Fibroblast of skin of right biceps (primary cell): ENCODE data around the gene SPATA20.

Experiments used
- DNase-seq: peaks from one replicate; pipeline ENCODE4 v3.0.0-alpha.2; 2013

The SPATA20 gene

DNA sequence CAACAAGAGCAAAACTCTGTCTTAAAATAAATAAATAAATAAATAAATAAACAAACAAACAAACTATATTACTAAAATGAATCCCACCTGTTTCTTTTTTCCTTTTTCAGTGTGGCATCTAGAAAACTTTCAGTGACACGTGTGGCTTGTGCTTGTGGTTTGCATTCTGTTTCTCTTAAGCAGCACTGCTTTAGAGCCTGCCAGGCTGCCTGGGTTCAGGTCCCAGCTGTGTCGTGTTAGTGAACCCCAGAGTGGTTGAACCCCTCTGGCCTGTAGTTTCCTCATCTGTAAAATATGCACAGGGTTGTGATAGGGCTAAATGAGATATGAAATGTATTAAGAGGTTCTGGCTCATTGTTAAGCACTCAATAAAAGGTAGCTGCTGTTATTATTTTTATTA is 26.5 kb upstream of the SPATA20 start:
- no peak for DNase-seq

DNA sequence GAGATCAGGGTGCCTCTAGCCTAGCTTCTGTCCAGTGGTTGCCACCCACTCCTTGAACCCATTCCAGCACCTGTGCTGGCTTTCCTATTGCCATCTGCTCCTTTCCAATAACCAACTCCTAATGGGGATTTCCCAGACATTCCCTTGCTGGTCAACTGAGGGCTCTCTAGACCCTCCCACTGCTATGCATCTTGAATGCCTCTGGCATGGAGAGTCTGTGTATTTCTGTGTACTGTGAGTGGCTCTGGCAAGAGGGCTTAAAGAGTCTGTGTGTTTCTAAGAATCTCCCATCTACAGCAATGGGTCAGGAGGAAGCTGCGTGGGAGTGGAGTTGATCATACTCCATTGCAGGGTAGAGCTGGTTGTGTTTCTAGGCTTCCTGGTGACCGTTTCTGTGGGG is 25.5 kb upstream of the SPATA20 start:
- no peak for DNase-seq

DNA sequence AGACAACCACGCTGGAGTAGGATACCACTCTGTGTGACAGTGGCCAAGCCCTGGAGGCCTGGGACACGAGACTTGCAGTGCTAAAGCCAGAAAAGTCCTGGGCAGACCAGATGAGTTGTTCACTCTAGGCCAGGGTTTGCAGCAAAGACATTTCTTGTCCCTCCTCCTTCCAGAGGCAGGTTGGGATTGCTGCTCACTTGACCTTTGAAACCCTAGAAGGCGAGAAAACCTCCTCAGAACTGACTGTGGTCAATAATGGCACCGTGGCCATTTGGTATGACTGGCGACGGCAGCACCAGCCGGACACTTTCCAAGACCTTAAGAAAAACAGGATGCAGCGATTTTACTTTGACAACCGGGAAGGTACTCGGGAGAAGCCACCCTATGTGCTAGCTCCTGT is 24.2 kb upstream of the SPATA20 start:
- no peak for DNase-seq

DNA sequence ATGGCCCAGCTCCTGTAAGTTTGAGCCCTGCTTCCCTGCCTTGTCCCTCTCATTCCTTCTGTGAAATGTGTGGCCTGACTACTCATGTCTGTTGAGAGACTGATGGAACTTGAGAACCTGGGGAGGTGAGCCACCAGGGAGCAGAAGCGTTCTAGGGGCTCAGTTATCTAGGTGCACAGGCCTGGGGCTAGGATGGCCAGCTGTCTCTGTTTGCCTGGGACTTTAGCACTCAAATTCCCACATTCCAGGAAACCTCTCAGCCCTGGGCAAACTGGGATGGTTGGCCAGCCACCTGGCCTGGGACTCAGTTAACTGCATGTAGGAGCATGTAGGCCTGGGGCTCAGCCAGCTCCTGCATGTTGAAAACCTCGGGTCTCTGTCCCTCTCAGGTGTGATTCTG is 23.8 kb upstream of the SPATA20 start:
- DNase-seq, result no peak

DNA sequence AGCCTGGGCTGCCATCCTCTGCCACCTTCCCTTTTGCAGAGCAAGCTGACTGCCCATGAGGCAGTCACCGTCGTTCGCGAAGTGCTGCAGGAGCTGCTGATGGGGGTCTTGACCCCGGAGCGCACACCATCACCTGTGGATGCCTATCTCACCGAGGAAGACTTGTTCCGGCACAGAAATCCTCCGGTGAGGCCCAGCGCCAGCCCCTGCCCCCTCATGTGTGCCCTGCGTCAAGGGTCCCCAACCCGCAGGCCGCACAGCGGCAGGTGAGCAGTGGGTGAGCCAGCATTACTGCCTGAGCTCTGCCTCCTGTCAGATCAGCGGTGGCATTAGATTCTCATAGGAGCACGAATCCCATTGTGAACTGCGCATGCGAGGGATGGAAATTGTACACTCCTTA is 22.1 kb upstream of the SPATA20 start:
- DNase-seq, result no peak

DNA sequence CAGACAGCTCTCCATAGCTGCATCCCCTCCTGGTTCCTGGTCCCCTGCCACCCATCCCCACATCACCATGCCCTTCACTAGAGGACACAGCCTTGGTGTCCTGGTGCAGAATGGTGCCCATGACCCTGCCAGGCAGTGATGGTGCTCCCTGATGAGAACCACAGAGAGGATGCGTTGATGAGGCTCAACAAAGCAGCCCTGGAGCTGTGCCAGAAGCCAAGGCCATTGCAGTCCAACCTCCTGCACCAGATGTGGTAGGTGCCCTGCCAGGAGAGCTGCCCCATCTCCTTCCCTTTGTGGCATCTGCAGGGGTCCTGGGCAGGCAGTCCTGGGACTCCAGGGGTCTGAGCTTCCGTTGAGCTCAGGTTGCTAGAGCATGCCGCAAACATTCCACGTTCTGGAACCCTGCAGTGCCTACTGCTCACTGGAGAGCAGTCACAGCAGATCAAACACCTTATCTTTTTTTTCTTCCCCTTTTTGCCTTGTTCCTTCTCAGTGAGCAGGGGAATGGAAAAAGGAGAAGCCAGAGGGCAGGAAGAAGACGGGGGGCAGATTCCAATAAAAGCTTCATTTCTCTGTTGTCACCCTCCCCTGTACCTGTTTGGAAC is 19.7 kb upstream of the SPATA20 start:
- no peak for DNase-seq

DNA sequence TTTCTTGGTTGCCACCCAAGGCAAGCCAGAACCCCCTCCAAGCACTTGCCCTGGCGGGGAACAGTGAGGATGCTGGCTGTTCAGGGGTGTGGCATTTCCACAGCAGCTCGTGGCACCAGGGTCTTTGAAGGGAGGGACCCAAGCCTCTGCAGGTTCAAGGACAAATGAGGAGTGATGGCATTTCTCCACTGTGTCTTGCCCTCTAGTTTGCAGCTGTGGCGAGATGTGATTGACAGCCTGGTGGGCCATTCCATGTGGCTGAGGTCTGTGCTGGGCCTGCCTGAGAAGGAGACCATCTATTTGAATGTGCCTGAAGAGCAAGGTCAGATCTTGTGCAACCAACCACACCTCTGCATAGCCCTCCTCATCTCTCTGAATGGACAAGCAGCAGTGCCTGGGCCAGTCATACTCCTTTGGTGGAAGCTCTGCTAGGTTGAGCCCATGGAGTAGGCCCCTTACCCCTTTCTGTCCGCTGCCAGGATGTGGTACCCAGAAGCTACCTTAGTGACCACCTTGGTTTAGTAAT is 19.0 kb upstream of the SPATA20 start:
- no peak for DNase-seq

DNA sequence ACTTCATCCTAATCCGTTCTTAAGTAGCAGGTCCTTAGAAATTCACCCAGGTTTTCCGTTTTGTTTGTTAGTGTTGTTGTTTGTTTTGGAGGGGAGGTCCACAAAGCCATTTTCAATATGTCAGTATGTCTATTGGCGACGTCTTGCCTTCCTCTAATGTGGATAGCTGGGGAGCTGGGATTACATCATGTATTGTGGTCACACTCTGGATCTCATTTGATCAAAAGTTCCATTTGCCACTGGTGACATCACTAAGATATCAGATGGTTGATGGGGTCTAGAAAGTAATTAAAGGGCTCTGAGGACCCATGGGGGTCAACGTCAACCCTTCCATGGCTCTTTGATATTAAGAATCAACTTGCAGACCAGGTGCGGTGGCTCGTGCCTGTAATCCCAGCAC is 17.1 kb upstream of the SPATA20 start:
- DNase-seq, result no peak

DNA sequence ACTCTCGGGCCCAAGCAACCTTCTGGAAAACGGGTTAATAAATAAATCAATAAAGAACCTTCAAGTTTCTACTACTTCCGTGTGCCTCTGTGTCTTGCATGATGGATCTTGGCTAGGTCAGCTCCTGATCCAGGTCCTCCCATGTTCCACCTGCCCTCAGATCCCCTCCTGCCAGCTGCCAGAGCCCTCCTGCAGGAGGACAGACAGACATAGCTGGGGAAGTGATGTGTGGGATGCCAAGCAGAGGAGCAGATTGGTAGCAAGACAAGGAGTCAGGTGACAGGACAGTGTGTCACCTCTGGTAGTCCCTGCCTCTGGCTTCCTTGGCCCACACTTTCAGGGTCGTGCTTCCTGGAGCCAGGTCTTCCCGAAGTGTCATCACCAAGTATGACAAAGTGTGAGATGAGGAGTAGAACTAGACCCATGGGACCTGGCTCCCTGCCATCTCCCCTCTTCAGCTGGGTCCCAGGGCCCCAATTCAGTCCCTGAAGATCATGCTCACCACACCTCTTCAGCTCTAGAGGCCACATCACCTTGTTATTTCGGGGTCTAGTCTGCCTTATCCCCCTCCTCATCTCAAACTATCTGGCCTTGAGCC is 15.4 kb upstream of the SPATA20 start:
- no peak for DNase-seq

DNA sequence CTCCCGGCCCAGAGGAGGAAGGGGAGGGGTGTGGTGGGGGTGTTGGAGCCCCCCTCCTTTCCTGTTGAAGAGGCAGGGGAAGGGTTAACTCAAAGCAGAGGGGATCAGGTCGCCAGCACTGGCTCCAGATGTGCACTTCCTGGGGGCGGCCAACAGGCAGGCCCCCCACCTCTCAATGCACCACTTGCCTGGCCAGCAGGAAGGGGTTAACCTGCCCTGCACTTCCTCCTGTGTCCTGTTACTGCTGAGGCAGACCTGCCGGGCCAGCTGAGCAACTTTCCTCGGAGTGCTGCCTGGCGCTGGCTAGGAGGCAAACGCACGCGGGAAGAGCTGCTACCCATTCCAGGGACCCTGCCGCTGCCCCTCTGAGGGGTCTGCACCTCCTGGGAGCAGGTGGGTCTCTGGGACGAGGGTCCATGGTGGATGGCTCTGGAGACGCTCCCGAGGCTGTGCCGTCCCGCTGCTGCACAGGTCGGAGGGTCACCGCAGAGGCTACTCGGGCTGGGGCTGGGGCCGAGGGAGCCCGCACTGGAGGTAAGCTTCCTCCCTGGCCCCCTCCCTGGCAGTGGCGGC is 14.4 kb upstream of the SPATA20 start, which contains the start of gene EPN3:
Gene EPN3 (plus strand): TSS at position 284 of the 573 bp plus-strand sequence. CDS start 3,822 bp downstream, outside the sequence.
- DNase-seq, result no peak

DNA sequence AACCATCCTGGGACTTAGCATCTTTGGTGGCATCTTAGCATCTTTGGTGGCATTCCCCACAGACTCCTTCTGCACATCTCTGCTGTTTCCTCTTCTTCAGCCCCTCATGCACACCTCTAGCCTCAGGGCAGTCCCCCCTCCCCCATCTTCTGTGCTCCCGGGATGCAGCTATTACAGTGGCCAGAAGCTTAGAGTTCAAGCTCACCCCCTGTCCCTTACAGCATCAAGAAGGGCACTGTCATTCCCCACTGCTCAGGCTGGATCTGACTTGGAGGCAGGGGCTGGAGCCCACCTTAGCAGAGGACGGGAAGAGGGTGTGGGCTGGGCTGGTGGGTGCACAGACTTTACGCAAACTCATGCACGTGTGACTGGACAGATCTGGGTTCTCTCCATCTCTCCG is 13.8 kb upstream of the SPATA20 start:
- no peak for DNase-seq

DNA sequence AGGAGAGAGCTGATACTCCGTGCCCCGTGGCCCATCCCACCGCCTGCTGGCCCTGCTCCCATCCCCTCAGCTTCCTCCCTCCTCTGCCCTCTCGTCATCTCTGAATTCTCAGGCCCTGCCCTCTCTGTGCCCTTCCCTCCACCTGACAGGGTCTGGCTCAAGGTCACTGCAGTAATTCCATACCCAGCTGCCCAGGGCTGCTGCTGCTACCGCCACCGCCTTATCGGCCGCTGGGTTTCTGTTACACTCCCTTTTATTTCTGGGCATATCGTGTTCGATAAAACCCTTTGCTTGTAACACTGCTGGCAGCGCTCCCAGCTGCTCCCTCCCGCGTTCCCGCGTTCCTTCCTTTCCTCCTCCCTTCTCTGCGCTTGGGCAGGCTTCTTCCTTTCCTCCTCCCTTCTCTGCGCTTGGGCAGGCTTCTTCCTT is 13.2 kb upstream of the SPATA20 start:
- peak; percentile 54 for DNase-seq

DNA sequence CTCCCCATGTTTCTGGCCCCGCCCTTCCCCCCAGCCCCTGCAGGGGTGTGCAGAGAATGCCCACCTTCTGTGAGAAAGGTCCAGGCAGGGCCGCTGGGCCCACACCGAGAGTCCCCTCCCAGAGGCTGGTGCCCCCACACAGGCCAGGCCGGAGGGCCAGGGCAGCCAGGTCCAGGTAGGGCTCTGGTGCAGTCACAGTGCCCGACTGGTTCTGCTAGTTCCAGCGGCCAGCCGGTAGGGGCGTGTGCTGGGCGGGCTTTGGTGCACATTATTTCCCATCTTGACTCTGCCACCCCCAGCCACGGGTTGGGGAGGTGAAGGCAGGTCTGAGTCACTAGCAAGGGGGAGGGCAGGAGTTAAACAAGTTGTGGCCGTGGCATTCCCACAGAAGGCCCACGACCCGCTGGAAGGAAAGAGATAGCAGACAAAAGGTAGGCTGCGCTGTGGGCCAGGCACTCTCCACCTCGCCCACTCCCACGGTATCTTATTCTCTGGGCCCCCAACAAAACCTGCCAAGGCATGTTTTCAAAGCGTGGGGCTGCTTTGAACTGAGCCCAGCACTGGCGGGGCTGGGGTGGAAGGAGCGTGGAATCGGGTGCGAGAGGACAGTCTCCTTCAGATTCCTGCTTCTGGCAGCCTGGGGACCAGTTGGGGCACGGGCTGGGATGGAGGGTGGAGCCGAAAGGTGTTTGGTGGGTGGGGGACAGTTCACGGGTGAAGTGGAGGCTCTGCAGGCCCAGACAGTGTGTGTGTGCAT is 12.6 kb upstream of the SPATA20 start:
- peak; percentile 39 for DNase-seq

DNA sequence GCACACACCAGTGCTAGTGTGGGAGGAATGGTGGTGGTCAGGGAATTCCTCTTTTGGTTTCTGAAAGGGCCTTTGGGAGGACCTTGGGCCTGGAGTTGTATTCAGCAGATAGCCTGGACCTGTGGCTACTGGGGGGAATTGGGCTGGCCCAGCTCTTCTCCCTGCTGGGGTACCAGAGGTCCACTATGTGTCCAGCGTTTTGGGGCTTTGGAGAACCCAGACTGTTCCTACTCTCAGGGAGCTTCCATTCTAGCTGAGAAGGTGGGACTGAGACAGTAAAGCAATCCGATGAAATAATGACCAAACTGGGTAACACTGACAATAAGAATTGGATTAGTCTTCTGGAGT is 12.0 kb upstream of the SPATA20 start:
- no peak for DNase-seq

DNA sequence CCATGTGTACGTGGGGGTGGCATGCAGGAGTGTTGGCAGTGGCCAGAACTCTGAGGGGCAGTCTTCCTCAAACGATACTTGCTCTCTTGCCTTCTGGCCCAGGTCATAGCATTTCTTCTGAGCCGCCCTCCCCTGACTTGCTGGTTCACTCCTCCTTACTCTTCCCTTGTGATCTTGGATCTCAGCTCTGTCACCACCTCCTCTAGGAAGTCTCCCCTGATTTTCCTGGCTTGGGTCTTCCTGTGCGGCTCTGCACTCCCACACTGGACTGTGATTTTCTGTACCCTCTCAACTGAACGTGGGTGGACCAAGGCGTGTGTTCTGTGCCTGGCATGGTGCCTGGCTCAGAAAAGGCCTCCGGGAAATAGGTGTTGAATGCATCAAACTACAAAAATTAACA is 11.6 kb upstream of the SPATA20 start:
- no peak for DNase-seq

DNA sequence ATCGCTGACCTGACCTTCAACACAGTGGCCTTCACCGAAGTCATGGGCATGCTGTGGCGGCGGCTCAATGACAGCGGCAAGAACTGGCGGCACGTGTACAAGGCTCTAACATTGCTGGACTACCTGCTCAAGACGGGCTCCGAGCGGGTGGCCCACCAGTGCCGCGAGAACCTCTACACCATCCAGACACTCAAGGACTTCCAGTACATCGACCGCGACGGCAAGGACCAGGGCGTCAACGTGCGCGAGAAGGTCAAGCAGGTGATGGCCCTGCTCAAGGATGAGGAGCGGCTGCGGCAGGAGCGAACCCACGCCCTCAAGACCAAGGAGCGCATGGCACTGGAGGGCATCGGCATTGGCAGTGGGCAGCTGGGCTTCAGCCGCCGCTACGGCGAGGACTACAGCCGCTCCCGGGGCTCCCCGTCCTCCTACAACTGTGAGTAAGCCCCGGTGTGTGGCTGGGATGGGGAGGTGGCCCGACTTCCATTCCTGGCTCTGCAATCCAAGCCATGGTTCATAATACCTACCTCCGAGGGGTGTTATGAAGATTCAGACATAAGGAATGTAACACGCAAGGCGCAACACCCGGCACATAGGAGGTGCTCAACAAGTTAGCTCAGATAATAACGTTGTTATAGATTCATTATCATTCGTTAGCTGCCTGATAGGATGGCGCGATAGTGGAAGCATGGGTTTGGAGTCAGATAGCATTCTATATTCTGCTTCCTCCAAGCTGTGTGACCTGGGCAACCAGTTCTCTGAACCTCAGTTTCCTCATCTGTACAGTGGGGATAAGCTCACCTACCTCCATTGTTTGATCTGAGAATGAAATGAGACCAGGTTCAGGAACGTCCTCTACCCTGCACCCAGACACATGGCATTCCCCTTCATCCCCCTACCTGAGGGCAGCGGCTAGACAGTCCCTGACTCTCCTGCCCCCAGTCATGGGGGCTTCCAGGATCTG is 10.0 kb upstream of the SPATA20 start:
- DNase-seq, result no peak

DNA sequence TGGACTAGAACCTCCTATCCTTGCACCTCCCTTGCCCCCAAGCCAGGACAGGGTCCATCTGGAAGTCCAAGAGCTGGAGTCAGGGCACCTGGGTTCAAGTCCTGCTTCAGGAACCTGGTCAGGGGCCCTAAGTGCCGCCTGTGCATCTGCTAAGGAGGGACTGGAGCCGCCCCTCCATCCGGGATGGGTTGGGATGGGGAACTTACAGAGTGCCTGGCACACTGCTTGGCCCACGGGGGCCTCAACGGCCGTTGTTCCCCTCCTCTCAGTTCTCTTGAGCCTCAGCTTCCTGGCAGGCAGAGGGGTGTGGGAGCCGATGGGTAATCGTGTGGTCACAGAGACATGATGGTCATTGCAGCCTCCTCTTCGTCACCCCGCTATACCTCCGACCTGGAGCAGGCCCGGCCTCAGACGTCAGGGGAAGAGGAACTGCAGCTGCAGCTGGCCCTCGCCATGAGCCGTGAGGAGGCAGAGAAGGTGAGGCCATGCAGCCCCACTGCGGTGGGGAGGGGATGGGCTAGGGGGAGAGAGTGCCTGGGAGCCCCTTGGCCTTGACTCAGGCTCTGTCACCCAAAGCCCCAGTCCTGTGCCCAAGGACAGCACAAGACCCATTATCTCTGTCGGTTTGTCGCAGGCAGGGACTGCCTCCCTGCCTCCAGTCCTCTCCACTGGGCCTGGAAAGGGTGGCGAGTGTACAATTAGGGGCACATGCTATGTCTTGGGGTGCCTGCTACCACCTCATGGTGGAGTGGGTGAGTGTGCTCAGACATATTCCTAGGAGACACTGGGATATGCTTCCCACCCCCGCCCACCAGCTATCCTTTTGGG is 9.0 kb upstream of the SPATA20 start:
- DNase-seq, result no peak

DNA sequence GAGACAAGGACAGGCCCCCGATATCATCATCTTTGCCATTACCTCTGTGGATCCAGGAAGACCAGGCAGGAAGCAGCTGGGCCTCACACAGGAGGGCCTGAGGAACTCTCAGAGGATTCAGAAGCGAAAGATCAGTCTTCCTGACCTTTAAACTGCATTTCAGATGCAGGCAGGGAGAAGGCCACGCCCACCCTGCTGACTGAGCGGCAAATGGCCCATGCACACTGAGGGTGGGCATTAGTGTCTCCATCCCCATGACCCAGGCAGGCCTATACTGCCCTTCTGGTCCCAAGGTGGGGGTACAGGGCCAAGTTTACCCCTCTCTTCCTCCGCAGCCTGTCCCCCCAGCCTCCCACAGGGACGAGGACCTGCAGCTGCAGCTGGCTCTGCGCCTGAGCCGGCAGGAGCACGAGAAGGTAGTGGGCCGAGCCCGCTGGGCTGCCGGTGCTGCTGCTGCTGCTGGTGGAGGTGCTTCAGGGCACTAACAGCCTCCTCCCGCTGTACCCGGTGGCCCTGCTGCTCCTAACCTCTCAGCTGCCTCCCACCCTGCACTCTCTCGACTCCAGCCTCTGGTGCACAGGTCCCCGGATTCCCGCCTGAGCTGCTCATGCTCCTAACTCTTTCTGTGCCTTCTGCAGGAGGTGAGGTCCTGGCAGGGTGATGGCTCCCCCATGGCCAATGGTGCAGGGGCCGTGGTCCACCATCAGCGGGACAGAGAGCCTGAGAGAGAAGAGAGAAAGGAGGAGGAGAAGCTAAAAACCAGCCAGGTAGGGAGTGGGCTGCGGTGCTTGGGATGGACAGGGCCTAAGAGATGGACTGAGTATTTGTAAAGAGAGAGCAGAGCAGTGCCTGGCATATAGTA is 8.2 kb upstream of the SPATA20 start:
- no peak for DNase-seq

DNA sequence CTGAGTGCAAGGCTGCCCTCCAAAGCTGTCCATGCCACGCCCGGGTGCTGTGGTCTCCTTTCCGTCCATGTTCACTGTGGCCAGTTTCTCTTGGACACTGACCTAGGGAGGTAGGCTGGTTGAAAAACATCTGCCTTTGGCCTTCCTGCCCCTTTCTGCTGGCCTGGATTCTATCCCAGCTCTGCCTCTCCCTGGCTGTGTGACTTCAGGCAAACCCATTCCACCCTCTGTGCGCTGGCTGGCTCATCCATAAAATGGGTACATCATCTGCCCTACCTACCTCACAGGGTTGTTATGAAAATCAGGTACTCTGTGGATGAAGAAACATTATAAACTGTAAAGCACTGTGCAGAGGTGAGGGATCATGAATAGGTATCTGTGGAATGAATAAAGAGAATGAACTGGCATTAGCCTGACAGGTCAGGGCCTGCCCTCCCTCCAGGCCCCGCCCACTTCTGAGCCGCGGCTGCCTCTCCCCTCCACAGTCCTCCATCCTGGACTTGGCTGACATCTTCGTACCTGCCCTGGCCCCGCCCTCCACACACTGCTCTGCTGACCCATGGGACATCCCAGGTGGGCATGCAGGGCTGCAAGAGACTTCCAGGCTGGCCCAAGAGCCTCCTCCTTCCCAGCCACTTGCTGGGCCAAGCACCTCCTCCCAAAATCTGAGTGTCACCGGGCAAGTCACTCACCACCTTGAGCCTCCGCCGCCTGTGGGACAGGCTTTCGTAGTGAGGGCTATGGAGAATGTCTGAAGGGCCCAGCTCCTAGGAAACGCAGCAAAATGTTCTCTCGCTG is 7.0 kb upstream of the SPATA20 start:
- no peak for DNase-seq
